GM18858 (cell line): ENCODE data around the gene RNASEH2A.

Source experiments
- ATAC-seq: cut with Tn5 transposase; IDR thresholded peaks from one replicate; pipeline ENCODE4 v1.9.1; 2021; ENCODE audit not compliant: unreplicated experiment

Gene RNASEH2A

GRCh38 chr19:12858041-12858928, 51.9 kb downstream of the RNASEH2A start:
- ATAC-seq, result no peak

- ATAC-seq, result no peak
Measured at GRCh38 chr19:12859546-12859945, 53.2 kb downstream of the RNASEH2A start.
